HG03565 (cell line): ENCODE results near the gene KLK4.

ENCODE experiments used
- ATAC-seq: cut with Tn5 transposase; IDR thresholded peaks from one replicate; pipeline ENCODE4 v1.9.1; 2021; ENCODE audit warnings: mild to moderate bottlenecking, moderate library complexity; ENCODE audit not compliant: unreplicated experiment

KLK4 gene, protein sequence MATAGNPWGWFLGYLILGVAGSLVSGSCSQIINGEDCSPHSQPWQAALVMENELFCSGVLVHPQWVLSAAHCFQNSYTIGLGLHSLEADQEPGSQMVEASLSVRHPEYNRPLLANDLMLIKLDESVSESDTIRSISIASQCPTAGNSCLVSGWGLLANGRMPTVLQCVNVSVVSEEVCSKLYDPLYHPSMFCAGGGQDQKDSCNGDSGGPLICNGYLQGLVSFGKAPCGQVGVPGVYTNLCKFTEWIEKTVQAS

DNA sequence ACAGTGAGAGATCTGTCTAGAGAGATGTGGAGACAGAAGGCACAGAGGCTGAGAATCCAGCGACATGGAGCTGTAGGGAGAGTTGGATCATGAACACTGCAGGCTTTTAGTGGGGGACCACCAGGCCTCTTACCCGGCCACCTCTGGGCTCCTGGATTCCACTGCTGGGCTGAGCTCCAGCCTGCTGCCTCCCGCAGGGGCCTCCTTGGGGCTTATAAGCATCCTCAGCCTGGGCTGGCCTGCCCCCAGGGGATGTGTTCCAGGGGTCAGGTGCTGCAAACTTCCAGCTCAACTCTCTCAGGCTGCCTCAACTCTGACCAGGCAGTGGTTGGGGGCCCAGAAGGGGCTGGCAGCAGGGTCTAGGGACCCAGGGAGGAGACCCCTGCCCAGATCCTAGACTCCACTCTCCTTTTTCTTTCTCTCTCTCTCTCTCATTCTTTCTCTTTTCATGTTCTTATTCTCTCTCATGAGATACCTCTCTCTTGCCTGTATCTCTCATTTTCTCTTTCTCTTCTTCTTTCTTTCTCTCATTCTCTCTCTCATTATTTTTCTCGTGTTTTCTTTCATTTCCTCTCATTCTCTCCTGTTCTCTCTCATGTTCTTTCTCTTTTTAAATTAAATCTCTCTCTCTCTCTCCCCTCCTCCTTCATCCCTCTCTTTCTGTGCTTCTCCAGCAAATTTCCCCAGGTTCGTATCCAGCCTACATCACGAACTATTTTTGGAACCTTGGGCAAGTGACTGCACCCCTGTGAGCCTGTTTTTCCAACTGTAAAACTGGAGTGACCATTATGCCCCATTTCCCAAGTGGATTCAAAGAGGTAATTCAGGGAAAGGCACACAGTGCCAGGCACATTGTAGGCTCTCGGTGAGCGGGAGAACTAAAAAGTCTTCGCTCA is at the start of gene KLK4:
Gene KLK4 (minus strand): TSS at position 190 of the 896 bp plus-strand sequence. CDS start 657 bp downstream, outside the sequence.
- no peak for ATAC-seq

DNA sequence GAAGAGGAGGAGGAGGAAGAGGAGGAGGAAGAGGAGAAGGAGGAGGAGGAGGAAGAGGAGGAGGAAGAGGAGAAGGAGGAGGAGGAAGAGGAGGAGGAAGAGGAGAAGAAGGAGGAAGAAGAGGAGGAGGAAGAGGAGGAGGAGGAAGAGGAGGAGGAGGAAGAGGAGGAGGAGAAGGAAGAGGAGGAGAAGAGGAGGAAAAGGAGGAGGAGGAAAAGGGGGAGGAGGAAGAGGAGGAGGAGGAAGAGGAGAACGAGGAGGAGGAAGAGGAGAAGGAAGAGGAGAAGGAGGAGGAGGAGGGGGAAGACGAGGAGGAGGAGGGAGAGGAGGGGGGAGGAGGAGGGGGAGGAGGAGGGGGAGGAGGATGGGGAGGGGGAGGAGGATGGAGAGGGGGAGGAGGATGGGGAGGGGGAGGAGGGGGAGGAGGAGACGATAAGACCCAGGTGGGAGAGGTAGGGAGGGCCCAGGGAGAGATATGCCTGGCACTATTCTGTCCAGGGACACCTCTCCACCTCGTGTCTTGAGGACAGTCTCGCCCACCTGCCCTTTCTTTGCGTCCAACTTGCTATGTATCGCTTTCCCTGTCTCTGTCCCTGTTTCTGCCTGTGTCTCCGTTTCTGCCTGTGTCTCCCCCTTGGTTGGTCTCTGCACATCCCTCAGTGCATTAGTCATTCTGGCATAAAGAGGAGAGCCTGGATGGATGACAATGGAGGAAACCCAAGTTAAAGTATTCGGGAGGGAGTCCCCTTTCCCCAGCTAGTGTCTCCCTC is 48.7 kb upstream of the KLK4 start:
- ATAC-seq: no peak

DNA sequence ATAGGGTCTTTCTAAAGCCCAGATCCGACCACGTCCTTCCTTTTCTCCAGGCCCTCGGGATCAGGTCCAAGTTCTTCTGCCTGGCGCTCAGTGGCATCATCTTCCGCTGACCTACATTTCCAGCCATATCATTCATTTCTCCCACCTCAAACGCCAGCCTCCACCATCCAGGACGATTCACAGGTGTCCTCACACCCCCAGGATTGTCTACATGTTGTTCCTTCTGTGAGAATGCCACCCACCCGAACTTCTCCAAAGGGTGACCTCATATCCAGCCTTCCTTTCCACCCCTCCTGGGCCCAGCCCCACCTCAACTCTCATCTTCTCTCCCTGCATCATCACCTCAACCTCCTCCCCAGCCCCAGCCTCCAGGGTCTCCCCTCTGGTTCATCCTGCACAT is 46.4 kb upstream of the KLK4 start:
- ATAC-seq: no peak

DNA sequence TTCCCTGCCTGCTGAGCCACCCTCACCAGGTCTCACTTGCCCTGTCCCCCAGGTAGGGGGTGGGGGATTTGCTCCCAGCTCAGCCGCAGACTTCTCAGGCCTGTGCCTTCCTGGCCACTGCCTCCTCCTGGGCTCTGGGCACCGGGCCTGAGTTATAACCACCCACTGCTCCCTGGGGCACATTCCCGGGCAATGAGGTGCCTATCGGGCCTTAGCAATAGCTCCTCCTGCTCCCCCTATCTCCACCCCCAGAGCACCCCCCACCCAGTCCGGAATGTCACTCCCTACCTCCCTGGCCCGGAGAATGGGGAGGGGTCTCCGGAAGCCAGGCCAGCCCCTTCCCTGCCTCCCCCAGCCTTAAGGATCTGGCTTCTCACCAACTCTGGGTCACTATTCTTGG is 41.7 kb upstream of the KLK4 start, which contains the start of gene KLK5:
Gene KLK5 (minus strand): TSS at position 129 of the 400 bp plus-strand sequence. CDS start 381 bp downstream, outside the sequence.
- ATAC-seq: no peak

DNA sequence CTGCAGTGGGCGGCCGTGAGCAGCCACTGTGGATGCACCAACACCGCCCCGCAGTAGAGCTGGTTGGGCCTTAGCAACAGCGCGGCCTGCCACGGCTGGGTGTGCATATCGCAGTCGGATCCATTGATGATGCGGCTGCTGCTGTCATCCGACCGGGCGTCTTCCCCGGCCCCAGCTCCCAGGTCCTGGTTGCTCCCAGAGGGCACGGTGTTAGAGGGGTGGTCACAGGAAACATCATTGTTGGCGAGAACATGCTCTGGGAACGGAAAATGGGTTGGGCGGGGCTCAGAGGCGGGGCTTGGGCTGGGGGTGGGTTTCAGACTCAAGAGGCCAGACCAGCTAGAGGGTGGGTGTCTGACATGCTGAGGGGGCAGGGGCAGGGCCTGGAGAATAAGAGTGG is 38.7 kb upstream of the KLK4 start:
- ATAC-seq: no peak

DNA sequence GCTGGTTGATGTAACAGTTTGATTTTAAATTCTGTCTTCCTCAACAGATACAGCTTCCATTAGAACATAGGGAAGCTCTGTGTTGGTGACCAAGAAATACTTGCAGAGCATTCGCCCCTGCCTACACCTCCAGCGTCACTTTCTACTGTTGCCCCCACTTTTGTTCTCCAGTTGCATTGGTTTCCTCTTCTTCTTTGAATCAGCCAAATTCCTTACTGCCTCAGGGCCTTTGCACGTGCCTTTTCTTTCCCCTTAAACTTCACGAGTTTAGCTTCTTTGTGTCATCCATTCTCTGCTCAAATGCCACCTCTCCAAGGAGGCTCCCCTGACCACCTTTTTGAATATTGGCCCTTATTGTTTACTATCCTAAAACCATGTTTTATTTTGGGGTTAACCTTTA is 35.9 kb upstream of the KLK4 start:
- no peak for ATAC-seq

DNA sequence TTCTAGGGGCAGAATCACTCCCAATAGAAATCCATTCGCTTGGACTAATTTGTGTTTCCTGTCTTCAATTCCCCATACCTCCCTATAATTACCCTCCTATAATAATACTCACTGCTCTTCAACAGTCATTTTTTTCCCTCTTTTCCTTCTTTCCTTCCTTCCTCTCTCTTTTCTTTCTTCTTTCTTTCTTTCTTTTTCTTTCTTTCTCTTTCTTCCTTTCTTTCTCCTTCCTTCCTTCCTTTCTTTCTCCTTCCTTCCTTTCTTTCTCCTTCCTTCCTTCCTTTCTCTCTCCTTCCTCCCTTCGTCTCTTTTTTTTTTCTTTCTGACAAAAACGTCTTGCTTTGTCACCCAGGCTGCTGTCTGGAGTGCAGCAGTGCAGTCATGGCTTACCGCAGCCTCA is 33.6 kb upstream of the KLK4 start:
- no peak for ATAC-seq

DNA sequence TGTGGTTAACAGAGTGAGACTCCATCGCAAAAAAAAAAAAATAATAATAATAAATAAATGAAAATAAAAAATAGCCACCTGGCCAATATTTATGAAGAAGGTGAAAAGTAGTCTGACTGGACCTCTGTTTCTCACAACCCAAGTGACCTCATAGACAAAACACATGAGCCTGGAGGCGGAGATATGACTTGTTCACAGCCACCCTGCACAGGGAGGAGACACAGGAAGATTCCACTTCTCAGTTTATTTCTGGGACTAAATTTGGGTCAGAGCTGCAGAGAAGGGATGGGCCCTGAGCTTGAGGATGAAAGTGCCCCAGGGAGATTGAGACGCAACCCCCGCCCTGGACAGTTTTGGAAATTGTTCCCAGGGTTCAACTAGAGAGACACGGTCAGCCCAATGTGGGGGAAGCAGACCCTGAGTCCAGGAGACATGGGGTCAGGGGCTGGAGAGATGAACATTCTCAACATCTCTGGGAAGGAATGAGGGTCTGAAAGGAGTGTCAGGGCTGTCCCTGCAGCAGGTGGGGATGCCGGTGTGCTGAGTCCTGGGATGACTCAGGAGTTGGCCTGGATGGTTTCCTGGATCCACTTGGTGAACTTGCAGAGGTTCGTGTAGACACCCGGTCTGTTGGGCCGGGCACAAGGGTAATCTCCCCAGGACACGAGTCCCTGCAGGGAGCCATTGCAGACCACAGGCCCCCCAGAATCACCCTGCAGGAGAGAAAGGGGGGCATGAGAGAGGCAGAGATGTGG is 32.1 kb upstream of the KLK4 start:
- ATAC-seq: no peak

DNA sequence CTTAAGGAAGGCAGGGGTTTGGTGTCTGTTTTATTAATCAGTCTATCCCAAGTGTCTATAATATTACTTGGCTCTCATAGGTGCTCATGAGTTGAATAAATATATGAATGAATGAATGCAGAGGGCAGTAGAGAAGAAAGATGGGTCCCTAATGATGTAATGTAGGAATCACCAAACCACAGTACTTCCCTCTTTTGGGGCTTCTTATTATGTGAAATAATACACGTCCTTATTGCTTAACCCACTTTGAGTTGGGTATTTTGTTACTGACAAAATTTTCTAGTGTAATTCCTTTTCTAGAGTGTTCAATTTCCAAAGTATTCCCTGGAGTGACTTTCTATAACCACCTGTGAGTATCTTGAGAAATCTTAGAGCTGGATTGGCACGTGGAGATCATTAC is 28.4 kb upstream of the KLK4 start:
- no peak for ATAC-seq

DNA sequence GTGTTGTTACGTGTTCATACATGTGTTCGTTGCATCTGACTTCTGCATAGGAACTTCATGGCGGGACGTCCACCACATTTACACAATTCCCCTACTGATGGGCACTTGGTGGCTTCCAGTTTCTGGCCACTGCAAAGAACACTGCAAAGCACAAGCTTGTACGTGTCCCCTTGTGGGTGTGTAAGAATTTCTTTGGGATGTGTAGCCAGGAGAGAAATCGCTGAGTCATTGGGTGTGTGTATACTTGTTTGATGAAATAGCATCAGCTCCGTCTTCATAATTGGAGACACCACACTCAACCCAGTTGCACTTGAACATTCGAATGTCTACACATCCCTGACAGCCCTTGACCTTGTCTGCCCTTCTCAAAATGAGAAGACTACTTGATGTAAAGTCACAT is 22.4 kb upstream of the KLK4 start:
- no peak for ATAC-seq

DNA sequence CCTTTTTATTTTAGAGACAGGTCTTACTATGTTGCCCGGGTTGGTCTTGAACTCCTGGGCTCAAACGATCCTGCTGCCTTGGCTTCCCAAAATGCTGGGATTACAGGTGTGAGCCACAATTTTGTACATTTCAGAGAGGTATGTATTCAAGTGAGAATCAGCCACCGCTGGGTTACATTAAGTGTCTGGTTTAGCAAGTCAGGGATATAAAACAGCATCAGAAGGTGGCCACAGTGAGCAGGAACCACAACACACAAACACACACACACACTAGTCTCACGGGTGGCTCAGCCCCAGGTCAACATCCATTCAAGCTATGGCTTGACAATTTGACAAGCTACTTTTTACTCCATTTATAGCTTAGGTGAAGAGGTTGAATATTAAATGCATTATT is 21.5 kb upstream of the KLK4 start:
- ATAC-seq: no peak

DNA sequence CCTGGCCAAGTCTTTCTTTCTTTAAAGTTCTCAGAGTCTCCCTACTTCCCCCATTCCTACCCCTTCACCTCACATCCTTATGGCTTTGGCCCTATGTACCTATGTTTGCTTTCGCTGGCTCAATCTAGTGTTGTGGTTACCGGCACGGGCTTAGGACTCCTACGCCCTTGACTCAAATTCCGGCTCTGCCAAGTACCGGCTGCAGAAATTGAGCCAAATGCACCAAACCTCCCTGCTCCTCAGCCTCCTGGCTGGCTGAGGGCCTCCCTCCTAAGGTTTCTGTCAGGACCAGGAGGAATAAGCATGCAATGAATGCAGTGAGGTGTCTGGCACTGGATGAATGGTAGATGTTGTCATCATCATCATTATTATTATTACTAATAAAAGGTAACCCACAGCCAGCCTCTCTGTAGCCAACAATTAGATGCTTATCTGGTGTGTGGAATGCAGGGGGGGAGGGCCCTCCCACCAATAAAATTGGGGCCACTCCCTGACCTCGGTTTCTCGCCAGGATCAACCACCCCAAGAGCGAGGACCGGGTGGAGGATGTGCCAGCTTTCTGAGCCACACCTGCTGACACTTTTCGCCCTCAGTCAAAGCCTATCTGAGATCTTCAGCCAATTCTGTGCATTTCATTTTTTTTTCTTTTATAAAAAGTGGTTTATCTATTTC is 21.0 kb upstream of the KLK4 start:
- ATAC-seq: no peak

DNA sequence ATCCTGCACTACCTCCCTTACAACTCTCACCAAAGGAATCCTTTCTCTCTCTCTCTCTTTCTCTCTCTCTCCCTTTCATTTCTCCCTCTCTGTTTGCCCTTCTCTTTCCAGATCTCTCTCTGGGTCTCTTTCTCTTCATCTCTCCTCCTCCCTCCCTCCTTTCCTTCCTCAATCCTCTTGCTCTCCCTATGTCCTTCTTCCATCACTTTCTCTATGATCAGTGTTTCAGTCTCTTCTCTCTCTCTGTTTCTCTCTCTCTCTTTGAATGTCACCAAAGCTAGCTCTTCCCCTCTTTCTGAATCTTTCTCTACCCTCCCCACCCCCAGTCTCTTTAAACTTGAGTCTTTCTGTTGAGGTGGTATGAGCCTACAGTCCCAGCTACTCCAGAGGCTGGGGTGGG is 19.8 kb upstream of the KLK4 start:
- no peak for ATAC-seq

DNA sequence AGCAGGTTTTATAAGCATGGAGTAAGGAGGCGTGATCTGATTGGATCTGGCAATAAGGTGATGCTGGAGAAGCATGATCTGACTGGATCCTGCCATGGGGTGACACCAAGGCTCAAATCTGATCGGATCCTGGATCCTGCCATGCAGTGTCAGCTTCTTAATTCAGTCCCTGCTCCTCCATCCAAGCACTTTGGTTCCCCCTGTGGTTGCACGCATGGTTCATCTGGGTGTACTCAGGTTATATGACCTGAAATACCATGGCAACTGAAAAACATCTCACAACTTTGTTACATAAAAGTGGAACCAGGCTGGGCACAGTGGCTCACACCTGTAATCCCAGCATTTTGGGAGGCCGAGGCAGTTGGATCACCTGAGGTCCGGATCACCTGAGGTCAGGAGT is 17.6 kb upstream of the KLK4 start:
- ATAC-seq: no peak

DNA sequence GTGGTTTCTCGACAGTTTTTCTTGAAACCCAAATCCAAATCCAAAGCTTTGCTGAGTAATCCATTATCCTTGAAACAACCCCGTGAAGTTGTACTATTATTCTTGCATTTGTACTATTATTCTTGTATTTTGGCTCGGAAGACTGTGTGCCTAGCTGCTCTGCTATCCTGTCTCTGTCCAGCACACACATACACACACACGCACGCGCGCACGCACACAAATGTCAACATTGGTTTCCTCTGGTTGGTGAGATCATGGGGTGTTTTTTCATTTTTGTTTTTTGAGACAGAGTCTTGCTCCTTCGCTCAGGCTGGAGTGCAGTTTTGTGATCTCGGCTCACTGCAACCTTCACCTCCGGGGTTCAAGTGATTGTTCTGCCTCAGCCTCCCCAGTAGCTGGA is 14.9 kb upstream of the KLK4 start:
- ATAC-seq: no peak

DNA sequence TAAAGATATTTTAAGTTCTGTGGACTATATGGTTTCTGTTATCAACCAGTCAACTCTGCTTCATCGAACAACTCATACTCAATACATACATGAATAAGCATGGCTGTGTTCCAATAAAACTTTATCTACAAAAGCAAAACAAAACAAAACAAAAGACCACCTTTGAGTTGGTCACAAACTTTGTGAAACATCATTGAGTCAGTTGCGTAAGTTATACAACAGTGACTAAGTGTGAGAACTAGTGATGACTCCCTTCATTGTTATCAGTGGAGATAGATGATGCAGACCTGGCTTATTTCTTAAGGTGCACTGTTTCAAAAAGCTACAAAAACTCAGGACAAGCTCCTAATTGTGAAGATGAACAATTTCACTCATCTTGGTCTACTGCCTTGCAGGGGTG is 14.5 kb upstream of the KLK4 start:
- ATAC-seq: no peak

DNA sequence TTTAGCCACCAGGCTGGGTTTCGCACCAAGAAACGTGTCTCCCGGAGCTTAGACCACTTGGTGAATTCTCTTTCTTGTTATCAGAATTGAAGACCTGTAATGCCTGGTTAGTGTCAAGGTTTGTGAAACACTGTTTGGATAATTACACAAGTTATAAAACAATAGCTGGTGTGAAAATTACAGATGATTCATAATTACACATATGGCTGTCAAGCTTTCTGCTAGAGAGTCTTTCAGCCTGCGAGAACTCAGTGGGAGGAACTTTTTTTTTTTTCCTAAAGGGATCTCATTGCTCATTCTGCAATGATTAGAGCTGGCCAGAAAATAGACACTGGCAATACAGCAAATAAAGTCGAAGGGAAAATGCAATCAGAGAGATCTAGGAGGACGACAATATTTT is 13.4 kb upstream of the KLK4 start:
- no peak for ATAC-seq

DNA sequence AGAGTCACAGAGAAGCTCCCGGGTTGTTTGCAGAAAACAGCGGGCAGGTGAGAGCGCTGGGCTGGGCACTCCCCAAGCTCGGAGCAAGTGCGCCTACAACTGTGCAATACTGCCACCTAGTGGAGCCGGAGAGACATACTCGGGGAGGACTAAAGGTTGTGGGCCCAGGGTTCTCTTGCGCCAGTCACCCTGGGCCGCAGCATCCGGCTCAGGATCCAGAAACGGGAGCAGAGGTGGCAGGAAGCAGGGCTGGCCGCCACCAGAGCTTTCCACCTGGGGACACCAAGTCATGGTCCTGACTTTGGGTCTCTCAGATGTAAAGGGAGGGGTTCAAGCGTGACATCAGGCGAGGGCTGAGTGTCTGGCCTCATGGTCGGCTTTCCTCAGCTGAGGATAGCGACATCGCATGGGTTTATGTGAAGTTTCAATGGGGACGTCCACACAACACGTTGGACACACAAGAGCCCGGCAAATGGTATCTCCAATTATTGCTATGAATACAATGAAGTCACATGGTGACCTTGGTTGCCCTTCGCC is 11.2 kb upstream of the KLK4 start:
- no peak for ATAC-seq

DNA sequence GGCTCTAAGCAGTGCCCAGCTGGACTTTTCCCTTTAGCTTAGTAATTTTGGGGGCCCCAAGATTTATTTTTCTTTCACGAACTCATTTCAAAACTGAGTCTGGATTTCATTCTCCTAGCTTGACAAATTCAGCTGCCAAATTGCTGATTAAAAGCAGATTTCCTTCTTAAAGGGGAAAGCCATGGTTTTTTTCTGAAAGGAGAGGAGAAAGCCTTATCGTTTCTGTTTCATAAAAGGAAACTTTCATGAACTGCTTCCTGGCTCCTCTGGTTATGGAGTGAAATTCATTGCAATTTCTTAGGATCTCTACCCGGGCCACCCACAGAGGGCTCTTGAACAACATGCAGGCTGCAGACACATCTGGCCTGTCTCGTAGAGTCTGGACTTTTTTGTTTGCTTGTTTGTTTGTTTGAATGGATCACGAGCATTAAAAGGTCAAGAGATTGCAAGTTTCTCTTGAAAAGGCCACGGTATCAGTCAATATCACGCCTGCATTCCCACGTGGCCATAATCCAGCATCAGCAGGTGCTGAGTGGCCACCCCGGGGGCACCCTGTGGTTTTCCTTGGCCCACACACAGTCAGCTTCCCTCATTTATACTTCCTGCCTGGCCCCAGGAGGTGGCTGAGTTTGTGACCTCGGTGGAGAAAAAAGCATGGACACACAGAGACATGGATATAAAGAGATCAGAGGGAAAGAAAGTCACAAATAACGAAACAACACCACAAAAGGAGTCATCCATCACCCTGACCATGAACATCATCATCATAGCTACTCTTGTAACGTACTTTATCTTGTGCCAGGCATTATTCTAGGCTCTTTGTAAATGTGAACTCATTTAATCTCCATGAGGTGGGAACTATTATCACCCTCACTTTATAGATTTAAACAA is 10.5 kb upstream of the KLK4 start:
- ATAC-seq: no peak
